ENCODE results near the gene AHNAK. TPM values are rescaled to one million over a fixed set of nuclear protein-coding genes. Genes with fewer than 3 reads are reported as not detected.

The AHNAK gene
- total RNA-seq, 1 donor from 2014 or later = 244 TPM

DNA sequence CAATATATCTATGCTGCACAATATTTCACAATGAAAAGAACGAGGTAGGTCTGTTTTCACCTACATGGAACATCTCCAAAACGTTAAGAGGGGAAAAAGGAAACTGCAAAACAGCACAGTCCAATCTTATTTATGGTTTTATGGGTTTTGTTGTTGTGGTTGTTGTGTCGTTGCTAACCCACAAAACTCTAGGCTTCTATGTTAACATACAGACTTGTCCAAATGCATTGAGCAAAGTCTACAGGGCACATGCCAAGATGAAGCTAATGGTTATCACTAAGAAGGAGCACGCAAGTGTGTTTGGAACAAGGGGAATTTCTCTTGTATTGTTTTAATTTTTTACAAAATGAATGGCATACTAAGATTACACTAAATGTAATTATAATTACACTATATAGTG is 48.6 kb downstream of the AHNAK start:
- DNase-seq (ENCODE audit: low read depth in 2 of 2) = no peak

GRCh38 chr11:62497132-62497801 is 49.3 kb downstream of the AHNAK start:
- peak; percentile 75 to 83 for DNase-seq (ENCODE audit: low read depth in 2 of 2)

- DNase-seq (ENCODE audit: low read depth in 2 of 2) = no peak
Observed at GRCh38 chr11:62496676-62497075, 49.9 kb downstream of the AHNAK start.

DNA sequence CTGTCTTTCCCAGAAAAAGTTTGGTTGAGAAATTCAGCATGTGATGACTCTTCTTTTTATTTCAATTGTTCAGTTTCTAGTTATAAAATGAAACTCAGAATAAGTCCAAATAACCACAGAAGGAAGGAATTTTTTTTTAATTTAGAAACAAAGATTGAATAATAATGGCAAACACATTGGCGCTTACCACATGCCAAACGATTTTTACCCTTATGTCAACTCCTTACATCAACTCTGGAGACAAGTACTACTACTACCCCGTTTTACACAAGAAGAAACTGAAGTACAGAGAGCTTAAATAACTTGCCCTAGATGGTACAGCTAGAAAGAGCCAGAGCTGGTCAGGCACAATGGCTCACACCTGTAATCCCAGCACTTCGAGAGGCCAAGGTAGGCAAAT is 52.4 kb downstream of the AHNAK start:
- DNase-seq (ENCODE audit: low read depth in 2 of 2) = no peak

GRCh38 chr11:62493801-62494200 is 52.8 kb downstream of the AHNAK start:
- no peak for DNase-seq (ENCODE audit: low read depth in 2 of 2)

- DNase-seq (ENCODE audit: low read depth in 2 of 2) = no peak
Observed at GRCh38 chr11:62492586-62492985, 54.0 kb downstream of the AHNAK start.

- no peak for DNase-seq (ENCODE audit: low read depth in 2 of 2)
Observed at GRCh38 chr11:62491571-62492329, 54.9 kb downstream of the AHNAK start.

GRCh38 chr11:62489204-62489603 is 57.4 kb downstream of the AHNAK start:
- DNase-seq (ENCODE audit: low read depth in 2 of 2) = no peak

GRCh38 chr11:62487738-62488551 is 58.7 kb downstream of the AHNAK start:
- DNase-seq (ENCODE audit: low read depth in 2 of 2) = no peak

DNA sequence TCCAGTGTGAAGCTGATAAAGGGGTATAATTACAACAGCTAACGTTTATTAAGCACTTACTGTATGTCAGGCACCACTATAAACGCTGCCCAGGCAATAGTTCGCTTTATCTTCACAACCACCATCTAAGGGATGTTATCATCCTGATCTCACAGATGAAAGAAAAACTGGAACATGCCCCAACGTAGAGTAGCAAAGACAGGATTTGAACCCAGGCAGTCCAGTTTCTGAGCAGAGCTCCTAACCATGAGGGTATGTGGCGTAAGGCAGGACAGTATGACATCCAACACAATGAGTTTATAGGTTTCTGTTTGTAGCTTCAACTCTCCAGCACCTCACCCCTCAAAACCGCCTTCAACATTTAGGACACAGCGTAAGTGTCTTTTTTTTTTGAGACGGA is 59.5 kb downstream of the AHNAK start:
- DNase-seq (ENCODE audit: low read depth in 2 of 2) = no peak

- DNase-seq (ENCODE audit: low read depth in 2 of 2) = no peak
Observed at GRCh38 chr11:62484352-62484751, 62.3 kb downstream of the AHNAK start.

DNA sequence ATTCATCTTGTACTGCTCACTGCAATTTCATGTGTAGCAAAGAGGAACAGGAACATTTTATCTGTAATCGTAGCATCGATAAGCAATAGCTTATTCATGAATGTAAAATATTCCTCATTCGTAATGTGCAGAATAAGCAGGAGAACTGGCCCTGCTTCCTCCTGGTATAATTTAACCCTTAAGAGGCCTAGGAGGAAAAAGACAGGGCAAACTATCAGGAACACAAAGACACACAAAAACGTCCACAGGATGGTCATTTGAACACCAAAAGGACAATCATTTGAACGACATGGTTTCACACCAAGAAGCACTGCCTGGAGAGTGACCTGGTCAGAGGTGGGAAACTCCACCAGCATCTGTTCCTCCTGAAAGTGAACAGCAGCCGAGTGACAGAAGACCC is 63.9 kb downstream of the AHNAK start:
- DNase-seq (ENCODE audit: low read depth in 2 of 2) = no peak

- DNase-seq (ENCODE audit: low read depth in 2 of 2) = no peak
Observed at GRCh38 chr11:62479631-62480201, 66.9 kb downstream of the AHNAK start.

DNA sequence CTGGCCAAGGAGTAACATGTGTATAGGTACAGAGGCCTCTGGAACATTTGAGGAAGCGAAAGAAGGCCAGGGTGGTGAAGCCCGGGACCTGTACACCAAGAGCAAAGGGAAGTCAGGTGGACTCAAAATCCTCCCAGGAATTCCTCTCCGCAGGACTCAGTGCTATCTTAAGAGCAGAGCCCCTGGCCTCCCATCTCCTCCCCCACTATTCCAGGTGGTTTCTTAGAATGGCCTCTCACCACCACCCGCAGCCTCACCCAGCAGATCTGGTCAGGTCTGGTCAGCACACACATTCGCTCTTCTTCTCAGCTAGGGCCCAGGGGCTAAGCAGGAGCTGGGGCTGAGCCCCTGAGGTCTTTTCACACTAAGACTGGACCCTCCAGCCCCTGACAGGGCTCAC is 68.7 kb downstream of the AHNAK start:
- DNase-seq (ENCODE audit: low read depth in 2 of 2) = no peak

DNA sequence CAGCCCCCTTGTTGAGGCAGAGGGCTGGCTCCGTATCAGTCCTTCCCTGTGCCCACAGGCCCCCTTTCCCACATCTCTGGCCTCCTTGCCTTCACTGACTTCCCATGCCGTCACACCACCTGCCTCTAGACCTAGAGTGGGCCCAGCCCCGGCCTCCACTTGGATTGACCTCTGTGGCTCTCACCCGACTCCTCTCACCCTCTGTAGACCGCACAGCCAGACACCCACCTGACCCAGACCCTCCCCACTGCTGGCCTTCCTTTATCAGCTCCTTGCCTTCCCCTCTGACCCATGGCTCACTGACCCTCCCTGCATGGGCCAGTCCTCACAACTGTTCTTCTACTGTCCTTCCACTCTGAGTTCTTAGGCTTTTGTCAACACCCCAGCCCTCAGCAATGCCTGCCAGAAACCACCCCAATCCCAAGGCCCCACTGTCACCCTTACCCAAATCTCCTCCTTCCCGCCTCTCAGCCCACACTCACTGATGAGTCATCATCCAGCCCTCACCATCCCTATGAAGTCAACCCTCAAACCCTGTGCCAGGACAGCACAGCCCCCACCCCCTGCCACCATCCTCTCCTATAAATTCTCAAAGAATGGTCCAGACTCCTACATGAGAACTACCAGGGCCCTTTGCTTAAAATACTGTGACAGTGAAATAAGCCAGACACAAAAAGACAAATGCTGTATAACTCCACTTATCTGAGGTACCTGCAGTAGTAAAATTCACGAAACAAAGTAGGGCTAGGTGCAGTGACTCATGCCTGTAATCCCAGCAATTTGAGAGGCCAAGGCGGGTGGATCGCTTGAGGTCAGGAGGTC is 74.3 kb downstream of the AHNAK start:
- DNase-seq (ENCODE audit: low read depth in 2 of 2) = no peak

DNA sequence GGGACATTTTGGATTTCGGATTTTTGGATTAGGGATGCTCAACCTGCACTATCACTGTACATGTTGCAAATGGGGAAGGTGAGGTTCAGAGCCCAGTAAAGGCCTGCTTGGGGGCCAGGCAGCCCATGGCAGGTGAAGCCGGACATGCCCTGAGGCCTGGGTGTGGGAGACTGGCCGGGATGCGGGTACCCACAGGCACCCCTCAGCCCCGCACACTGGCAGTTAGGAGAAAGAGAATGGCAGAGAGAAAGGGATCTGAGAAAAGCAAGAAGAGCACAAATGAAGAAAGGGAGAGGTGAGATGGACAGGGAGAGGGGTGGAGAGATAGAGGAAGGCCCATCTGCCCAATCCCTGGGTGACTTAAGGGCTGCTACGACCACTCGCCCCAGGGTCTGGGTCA is 75.0 kb downstream of the AHNAK start:
- DNase-seq (ENCODE audit: low read depth in 2 of 2) = no peak

- no peak for DNase-seq (ENCODE audit: low read depth in 2 of 2)
Observed at GRCh38 chr11:62468577-62468976, 78.0 kb downstream of the AHNAK start.

- DNase-seq (ENCODE audit: low read depth in 2 of 2) = no peak
Observed at GRCh38 chr11:62466444-62466843, 80.2 kb downstream of the AHNAK start.

GRCh38 chr11:62464655-62465054 is 82.0 kb downstream of the AHNAK start:
- DNase-seq (ENCODE audit: low read depth in 2 of 2) = no peak

- no peak for DNase-seq (ENCODE audit: low read depth in 2 of 2)
Observed at GRCh38 chr11:62463121-62463542, 83.5 kb downstream of the AHNAK start.

- DNase-seq (ENCODE audit: low read depth in 2 of 2) = no peak
Observed at GRCh38 chr11:62462508-62462892, 84.1 kb downstream of the AHNAK start.

Data from dermis microvascular lymphatic vessel endothelial cell (primary cell).